ENCODE data around the gene RFTN1.

RFTN1 gene, protein sequence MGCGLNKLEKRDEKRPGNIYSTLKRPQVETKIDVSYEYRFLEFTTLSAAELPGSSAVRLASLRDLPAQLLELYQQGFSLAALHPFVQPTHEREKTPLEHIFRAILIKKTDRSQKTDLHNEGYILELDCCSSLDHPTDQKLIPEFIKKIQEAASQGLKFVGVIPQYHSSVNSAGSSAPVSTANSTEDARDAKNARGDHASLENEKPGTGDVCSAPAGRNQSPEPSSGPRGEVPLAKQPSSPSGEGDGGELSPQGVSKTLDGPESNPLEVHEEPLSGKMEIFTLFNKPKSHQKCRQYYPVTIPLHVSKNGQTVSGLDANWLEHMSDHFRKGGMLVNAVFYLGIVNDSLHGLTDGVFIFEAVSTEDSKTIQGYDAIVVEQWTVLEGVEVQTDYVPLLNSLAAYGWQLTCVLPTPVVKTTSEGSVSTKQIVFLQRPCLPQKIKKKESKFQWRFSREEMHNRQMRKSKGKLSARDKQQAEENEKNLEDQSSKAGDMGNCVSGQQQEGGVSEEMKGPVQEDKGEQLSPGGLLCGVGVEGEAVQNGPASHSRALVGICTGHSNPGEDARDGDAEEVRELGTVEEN

DNA sequence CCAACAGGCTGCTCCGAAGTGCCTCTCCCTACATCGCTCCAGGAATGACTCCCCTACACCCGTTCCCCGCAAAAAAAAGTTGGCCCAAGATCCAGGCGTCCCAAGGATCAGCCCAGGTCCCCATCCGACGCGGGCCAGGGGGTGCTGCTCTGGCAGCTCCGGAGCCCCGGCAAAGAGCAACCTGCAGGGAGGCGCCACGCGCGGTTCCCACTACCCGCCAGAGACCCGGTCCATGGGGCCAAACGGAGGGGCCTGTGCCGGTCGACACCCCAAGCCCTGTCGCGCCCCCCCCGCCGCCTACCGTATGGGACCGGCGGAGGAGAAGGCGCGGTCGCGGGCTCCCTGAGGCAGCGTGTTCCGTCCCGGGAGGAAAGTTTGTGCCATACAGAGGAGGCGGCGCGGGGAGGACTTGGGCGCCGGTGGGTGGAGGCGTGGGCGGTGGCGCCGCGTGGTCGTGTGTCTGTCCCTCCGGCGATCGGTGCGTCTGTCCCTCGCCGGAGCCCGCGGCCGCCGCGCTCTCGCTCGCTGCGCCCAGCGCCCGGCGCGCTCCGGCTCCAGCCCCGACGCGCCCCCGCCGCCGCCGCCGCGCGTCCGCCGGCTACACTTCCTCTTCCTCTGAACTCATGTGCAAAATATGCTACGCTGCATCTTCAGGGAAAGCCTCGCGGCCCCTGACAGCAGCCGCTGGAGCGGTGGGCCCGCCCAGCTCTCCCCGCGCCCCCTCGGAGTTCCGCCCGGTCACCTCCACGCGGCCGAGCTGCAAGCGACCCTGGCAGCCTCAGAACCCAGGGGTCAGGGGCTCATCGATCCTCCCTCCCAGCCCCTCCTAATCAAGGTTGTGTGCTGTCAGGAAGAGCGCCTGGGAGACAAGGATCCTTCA, at the start of gene RFTN1:
Gene RFTN1, minus strand, starts transcription at position 559 of the 880 bp plus-strand sequence. CDS start 19,830 bp downstream, outside the sequence.
- Histone ChIP-seq H3K27ac (peak within 1 kb of the TSS; percentile 41 to 95 (median 88)), H3K4me3 (peak within 1 kb of the TSS; percentile 60 to 89 (median 81))

DNA sequence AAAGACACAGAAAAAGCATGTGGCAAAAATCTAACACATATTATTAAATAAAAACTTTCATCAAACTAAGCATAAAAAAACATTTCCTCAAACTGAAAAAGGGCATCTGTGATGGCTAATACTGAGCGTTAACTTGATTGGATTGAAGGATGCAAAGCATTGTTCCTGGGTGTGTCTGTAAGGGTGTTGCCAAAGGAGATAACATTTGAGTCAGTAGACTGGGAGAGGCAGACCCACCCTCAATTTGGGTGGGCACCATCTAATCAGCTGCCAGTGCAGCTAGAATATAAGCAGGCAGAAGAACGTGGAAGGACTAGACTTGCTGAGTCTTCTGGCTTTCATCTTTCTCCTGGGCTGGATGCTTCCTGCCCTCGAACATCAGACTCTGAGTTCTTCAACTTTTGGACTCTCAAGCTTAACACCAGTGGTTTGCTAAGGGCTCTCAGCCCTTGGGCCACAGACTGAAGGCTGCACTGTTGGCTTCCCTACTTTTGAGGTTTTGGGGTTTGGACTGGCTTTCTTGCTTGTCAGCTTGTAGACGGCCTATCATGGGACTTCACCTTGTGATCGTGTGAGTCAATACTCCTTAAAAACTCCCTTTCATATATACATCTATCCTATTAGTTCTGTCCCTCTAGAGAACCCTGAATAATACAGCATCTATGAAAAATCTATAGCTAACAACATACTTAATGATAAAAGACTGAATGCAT, 46.3 kb upstream of the RFTN1 start:
- H3K4me3 ChIP-seq = no peak overlapping the region
- no peak overlapping the region for H3K27ac ChIP-seq

DNA sequence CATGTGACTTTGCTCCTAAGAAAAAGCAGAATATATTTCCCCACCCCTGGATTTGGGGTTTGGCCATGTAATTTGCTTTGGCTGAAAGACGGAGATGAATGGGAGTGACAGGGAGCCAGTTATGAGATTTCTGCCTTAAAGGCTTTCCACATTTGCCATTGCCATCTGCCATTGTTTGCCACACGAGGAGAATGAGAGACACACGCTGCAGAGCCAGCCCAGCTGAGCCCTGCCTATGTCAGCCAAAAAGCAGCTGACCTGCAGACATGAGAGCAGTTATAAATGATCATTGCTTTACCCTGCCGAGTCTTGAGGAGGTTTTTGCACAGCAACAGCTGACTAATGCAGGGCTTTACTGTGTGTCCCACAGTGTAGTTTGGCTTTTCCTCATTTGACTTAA, 40.6 kb upstream of the RFTN1 start:
- no peak overlapping the region for H3K4me3 ChIP-seq
- no peak overlapping the region for H3K27ac ChIP-seq

DNA sequence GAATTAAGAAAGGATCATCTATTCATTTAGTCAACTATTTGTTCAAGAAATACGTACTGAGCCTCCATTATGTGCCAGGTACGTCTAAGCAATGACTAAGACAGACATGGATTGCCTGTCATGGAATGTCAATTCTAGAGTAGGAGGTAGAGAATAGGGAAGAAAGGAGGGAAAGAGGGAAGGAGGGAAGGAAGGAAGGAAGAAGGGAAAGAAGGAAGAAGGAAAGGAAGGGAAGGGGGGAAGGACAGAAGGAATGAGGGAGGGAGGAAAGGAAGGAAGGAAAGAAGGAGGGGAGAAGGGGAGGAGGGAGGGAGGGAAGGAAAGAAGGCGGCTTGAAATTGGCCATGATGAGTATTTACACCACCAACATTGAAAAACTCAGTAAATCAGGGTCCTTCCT, 39.3 kb upstream of the RFTN1 start:
- H3K4me3 ChIP-seq = no peak overlapping the region
- H3K27ac ChIP-seq = no peak overlapping the region

DNA sequence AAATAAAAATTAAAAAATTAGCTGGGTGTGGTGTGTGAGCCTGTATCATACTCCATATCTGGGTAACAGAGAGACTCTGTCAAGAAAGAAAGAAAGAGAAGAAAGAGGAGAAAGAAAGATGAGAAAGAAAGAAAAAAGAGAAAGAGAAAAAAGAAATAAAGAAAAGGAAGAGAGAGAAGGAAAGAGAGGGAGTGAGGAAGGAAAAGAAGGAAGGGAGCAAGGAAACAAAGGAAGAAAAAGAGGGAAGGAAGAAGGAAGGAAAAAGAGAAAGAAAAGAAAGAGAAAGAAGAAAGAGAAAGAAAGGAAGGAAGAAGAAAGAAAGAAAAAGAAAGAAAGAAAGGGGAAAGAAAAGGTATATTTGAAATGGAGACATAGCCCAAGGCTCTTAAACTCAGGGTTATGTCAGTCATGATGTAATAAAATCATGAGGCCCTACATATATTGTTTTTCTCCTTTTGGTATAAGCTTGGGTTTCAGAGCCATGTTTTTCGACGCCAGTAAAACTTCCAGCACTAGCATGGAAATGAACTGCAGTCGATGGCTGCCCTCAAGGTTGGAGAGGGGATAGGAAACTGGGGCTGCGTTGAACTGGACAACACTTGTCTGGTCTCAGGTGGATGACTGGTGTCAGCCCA, 38.0 kb upstream of the RFTN1 start:
- no peak overlapping the region for H3K4me3 ChIP-seq
- H3K27ac ChIP-seq = no peak overlapping the region

DNA sequence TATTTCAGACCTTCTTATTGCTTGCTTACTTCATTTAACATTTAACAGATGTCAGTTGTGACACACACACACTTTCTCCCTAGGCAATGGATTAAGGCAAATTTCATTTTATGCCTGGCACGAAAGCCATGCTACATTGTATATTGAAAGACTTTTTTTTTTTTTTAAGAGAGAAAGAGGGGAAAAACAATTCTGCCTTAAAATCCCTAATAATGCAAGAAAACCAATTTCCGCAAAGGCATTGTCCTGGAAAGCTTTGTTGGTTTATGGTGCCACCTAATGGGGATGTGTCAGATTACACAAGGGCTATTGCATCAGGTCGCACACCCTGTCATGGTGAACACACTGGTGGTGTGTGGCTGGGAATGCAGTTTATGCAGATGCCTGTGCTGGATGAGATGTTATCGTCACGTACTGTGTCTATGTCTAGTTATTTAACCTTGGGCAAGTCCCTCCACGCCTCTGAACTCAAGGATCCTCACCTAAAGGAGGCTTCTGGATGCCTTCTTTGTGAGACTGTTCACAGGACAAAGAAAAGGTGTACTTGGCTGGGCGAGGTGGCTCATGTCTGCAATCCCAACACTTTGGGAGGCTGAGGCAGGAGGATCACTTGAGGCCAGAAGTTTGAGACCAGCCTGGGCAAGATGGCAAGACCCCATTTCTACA, 37.3 kb upstream of the RFTN1 start:
- Histone ChIP-seq H3K4me3 (no peak overlapping the region), H3K27ac (peak overlapping the region in 1 of 21 experiments; percentile 26)

DNA sequence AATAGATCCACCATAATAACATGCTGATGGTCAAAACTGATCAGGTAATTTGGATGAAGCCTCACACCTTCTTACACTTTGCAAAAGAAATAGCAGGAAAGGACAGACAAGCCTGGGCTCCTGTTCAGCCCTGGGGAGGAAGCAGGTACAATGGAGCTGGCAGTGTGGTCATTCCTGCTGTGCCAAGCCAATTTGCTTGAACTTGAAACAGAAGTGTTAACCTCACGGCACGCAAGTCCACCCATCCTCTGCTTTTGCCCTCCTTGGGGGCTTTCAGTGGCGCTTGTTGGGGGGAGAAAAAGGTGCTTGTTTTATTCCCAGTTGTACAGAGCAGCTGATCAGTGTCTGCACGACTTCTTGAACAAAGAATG, 36.8 kb upstream of the RFTN1 start:
- Histone ChIP-seq H3K4me3 (no peak overlapping the region), H3K27ac (peak overlapping the region in 1 of 21 experiments; percentile 26)

DNA sequence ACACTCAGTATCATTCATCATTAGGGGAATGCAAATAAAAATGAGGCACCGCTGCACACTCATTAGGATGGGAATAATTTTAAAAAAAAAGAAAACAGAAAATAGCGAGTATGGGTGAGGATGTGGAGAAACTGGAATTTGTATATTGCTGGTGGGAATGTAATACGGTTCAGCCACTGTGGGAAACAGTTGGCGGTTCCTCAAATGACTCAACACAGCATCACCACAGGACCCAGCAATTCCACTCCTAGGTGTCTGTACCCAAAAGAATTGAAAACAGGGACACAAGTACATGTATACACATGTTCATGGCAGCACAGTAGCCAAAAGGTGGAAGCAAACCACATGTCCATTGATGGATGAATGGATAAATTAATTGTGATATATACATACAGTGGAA, 35.2 kb upstream of the RFTN1 start:
- Histone ChIP-seq H3K4me3 (no peak overlapping the region), H3K27ac (no peak overlapping the region)

DNA sequence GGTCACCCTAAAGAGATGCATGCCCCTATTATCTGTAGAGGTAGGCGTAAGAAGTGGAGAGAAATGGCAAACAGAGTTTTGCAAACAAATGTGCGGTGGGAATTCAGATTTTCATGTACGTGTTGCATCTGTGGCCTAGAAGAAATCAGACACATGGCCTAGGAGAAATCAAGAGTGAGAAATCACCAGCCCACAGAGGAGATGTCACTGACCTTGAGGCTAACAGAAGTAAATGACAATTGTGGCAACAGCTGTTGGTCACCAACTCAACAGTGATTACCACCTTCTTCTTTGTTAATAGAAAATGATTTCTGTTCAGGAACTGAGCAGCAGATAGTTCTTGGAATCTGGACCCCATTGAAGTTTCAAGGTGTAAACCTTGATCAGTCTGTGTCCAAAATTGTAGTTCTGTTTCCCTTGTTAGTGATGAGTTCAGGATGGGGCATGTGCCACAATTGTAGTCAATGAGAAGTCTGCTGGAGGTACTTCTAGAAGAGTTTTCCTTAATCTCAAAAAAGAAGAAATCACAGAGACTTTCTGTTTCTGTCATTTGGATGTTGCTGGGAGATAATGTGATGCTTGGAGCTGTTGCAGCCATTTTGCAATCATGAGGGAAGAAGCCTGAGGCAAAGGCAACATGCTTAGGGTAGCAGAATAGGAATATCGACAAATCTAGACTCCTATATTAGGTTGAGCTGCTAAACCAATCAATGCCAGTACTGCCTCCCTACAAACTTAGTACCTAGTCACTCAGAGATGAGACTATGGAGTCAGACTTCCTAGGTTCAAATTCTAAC, 34.3 kb upstream of the RFTN1 start:
- Histone ChIP-seq H3K27ac (no peak overlapping the region), H3K4me3 (no peak overlapping the region)

DNA sequence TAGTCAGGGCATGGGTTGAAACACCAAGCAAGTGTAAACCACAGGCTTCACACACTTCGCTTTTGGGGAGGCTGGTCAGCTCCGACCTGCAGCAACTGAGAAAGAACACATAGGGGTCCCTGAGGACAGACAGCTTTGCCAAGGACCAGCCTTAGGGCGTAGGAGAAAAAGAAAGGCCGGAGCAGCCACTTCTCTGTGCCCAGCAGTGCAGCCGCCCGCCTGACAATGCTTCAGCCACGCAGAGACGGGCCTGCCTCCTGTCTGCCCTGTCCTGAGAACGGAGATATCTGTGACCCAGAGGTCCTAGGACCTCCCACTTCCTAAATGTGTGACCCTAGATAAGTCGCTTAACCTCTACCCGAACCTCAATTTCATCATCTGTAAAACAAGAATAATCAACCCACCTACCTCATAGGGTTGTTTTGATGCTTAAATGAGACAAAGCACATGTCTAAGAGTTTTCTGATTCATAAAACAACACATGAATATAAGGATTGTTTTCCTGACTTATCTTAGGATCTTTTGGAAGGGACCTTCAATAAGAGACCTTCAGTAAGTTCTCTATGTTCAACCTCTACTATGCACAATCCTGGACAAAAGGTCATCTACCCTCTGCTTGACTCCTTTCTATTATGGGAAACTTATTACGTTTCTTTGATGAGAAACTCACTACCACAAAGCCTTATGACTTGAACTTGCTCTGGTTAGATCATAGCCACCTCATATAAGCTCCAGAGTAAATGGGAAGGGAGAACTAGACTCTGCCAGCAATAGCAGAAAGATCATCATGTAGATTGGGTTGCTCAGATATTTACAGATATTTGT, 32.9 kb upstream of the RFTN1 start:
- H3K27ac ChIP-seq = peak overlapping the region in 3 of 21 experiments; percentile 15 to 54 (median 22)

DNA sequence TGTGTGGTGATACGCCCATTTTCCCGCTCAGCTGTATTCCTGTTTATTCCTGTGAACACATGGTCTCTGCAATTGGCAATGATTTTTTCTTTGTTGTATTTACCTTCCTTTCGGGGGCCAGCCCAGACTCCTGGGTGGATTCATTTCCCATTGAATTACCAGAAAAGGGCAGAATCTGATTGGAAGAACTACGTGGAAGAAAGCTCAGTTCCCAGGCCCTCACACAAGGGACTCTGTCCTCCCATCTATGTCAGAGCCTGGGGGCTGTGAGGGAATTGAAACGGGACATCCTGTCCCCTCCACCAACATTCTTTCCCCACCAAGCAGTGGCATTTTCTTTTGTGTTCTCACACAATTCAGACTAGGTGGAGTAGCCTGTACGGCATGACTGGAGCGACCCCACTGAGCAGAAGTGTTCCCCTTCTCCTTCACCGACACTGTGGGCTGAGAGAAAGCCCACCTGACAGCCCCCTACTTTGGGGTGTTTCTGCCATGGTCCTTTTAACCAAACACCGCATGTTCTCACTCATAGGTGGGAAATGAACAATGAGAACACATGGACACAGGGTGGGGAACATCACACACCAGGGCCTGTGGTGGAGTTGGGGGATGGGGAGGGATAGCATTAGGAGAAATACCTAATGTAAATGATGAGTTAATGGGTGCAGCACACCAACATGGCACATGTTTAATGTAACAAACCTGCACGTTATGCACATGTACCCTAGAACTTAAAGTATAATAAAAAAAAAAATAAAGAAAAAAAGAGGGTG, 32.1 kb upstream of the RFTN1 start:
- no peak overlapping the region for H3K4me3 ChIP-seq
- peak overlapping the region in 2 of 21 experiments; percentile 54 to 57 for H3K27ac ChIP-seq

More for the DNA sequence above, 32.9 kb upstream of the RFTN1 start:
- H3K4me3 ChIP-seq = no peak overlapping the region

DNA sequence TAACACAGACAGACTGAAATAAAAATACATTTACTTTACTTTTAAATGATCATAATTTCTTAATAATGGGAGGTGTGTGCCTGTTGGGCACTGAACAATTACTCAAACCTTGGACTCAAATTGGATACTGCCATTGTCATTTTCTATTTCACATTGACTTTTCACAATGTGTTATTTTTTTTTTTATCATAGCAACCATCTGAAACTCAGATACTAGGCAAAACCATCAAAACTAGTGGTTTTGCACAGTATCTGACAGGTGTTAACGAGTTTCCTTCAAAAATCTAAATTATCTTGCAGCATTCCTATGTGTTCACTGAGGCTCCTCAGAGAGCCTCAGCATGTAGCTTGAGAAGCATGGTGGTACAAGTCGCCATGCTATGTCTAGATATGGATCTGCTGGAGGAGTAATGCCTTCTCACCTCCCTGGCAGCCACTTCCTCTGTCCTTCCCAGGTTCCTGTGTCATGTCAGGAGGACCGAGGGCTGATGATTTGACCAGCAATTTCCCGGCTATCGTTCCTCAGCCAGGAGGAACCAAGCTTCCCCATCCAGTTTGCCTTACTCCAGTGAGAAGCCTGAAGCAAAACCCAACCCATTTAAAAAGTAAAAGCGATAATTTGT, 29.9 kb upstream of the RFTN1 start:
- Histone ChIP-seq H3K27ac (no peak overlapping the region), H3K4me3 (no peak overlapping the region)

DNA sequence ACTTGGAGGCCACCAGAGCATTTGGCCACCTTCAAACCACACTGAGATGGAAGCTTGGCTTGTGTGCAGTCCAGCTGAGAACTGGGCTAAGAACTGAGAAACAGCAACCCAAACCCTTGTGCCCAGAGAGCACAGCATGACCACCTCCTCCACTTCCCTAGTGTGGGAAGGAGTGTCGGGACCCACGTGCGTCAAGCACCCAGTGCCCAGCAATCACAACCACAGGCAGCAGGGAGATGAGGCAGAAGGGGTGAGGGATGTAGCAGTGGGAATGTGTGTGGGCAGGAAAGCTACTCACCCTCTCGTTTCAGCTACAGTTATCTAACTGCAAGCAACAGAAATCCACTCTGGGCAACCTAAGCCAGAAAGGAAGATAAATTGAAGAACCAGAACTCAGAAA, 25.0 kb upstream of the RFTN1 start:
- Histone ChIP-seq H3K27ac (no peak overlapping the region), H3K4me3 (no peak overlapping the region)

DNA sequence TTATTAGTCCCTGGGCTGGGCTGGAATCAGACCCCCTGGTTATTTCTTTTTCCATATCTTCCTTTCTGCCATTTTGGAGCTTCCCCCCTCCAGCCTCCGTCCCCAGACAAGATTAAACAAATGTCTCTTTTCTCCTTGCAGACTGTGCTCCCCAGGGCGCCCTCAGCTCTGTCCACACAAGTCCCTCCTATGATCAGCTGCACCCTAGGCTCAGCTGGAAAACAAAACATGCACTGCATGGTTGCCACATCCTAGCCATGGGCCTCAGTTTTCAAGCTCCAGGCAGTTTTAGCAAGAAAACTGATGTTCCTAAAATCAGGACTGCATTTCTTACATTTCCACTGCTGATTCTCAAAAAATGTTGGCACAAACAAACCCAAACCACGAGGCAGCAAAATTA, 23.5 kb upstream of the RFTN1 start:
- H3K27ac ChIP-seq = no peak overlapping the region

DNA sequence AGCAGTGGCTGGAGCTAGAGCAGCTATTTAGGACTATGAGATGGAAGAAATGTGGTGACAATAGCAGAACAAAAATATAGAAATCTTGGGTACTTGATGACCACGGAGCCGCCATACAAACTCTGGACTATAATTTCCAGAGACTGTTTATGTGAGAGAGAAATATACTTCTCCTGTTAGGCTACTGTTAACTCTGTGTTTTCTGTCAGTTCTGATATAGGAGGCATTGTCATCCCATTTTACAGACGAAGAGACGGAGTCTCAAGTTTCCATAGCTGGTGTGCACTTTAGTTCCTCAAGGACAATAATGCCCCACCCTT, 22.8 kb upstream of the RFTN1 start:
- Histone ChIP-seq H3K4me3 (no peak overlapping the region), H3K27ac (no peak overlapping the region)

More for the DNA sequence above, 23.5 kb upstream of the RFTN1 start:
- H3K4me3 ChIP-seq = no peak overlapping the region

DNA sequence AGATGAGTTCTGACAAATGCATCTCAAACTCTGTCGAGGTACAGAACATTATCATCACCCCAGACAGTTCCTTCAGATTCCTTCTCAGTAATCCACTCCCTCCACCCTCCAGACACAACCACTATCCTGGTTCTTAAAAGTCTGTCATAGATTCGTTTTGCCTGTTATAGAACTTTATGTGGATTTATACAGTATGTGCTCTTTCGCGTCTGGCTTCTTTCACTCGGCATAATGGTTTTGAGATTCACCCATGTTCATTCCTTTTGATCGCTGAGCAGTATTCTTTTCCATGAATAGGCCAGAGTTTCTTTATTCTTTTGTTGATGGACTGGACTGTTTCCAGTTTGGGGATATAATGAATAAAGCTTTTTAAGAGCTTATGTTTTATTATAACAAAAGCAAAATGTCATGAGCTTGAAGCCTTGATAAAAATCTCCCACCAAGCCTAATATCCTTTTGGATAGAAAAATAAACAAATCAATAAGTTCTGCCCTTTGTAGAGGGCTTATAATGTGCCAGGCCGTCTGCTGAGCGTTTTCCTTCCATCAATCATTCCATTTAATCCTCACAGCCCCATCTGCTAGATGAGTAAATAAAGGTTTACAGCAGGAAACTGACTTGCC, 21.3 kb upstream of the RFTN1 start:
- no peak overlapping the region for H3K27ac ChIP-seq
- no peak overlapping the region for H3K4me3 ChIP-seq
